ENCODE results near the gene MEGF11.

DNA sequence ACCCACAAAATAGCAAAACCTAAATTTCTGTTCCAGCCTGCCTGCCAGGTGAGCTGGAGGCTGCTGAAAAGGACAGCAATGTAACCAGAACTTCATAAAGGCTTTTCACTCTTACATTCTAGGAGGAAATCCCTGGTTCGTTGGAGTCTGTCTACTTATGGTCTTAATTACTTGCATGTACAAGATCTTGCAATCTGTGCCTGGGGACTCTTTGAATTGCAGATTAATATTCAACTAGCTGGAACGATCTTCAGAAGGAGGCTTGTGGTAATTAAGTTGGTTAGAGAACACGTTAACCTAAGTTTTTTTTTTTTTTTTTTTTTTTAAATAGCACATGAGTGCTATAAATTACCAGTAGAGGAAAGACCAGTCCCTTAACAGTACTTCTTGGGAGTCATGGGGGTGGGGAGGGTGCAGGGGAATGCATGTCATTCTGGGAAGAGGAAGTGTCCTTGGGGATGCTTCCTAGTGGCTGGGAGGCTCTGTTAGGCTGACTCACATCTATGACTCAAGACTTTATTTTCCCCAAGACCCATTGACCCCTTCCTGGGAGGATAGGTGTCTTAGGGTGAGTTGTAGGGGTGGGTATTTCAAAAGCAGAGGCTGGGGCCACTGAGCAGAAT is 244.5 kb downstream of the MEGF11 start:
- TF ChIP-seq, protein P1, sequence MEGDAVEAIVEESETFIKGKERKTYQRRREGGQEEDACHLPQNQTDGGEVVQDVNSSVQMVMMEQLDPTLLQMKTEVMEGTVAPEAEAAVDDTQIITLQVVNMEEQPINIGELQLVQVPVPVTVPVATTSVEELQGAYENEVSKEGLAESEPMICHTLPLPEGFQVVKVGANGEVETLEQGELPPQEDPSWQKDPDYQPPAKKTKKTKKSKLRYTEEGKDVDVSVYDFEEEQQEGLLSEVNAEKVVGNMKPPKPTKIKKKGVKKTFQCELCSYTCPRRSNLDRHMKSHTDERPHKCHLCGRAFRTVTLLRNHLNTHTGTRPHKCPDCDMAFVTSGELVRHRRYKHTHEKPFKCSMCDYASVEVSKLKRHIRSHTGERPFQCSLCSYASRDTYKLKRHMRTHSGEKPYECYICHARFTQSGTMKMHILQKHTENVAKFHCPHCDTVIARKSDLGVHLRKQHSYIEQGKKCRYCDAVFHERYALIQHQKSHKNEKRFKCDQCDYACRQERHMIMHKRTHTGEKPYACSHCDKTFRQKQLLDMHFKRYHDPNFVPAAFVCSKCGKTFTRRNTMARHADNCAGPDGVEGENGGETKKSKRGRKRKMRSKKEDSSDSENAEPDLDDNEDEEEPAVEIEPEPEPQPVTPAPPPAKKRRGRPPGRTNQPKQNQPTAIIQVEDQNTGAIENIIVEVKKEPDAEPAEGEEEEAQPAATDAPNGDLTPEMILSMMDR (IDR thresholded peaks at IDR 0.05): no peak
- no peak for TF ChIP-seq POLR2AphosphoS5 (IDR thresholded peaks at IDR 0.05)
